GM18868 (cell line): ENCODE data around the gene HES3.
A peak's percentile ranks its signal among the peaks of the same experiment; 100 is the strongest.
"Not testable (repeated sequence)": the region's sequence is repeated elsewhere in the genome, so short reads cannot be mapped to it uniquely, and the experiment has no call there.

Experiments
- ATAC-seq: cut with Tn5 transposase; IDR thresholded peaks from one replicate; pipeline ENCODE4 v1.9.1; 2021; ENCODE audit warnings: mild to moderate bottlenecking, moderate library complexity; ENCODE audit not compliant: unreplicated experiment

HES3 gene

GRCh38 chr1:6218375-6219164 lies 25.4 kb upstream of the HES3 start:
- no peak for ATAC-seq

- ATAC-seq, result not testable (repeated sequence)
Observed at GRCh38 chr1:6219641-6220040, 24.3 kb upstream of the HES3 start.

GRCh38 chr1:6220236-6220635 lies 23.7 kb upstream of the HES3 start:
- no peak for ATAC-seq

GRCh38 chr1:6221210-6221784 lies 22.7 kb upstream of the HES3 start:
- ATAC-seq, result no peak

- ATAC-seq, result no peak
Observed at GRCh38 chr1:6222636-6223035, 21.3 kb upstream of the HES3 start.

- no peak for ATAC-seq
Observed at GRCh38 chr1:6223617-6224016, 20.4 kb upstream of the HES3 start.

- no peak for ATAC-seq
Observed at GRCh38 chr1:6224718-6225117, 19.3 kb upstream of the HES3 start.

GRCh38 chr1:6225651-6226050 lies 18.3 kb upstream of the HES3 start:
- no peak for ATAC-seq

- ATAC-seq, result no peak
Observed at GRCh38 chr1:6233376-6233775, 10.6 kb upstream of the HES3 start.

- no peak for ATAC-seq
Observed at GRCh38 chr1:6234502-6235295, 9.3 kb upstream of the HES3 start.

GRCh38 chr1:6235296-6235677 lies 8.7 kb upstream of the HES3 start:
- ATAC-seq, result peak; percentile 17

- ATAC-seq, result no peak
Observed at GRCh38 chr1:6237093-6237492, 6.9 kb upstream of the HES3 start.

- no peak for ATAC-seq
Observed at GRCh38 chr1:6239213-6239752, 4.7 kb upstream of the HES3 start.

GRCh38 chr1:6239950-6240768 lies 3.8 kb upstream of the HES3 start:
- no peak for ATAC-seq

- no peak for ATAC-seq
Observed at GRCh38 chr1:6241107-6241886, 2.7 kb upstream of the HES3 start.

GRCh38 chr1:6241887-6242740 lies 1.9 kb upstream of the HES3 start:
- ATAC-seq, result no peak

GRCh38 chr1:6243053-6243834 lies 735 bp upstream of the HES3 start:
- no peak for ATAC-seq

- ATAC-seq, result no peak
Observed at GRCh38 chr1:6244401-6245049, 546 bp downstream of the HES3 start.
